Lower leg skin (tissue), 3 donors: ENCODE results near the gene KRTAP19-4.

Source experiments
- POLR2A ChIP-seq, 2 donors: fragments of 450-650 bp; IDR thresholded peaks; one replicate each; pipeline ENCODE4 v1.6.1; 2016 to 2017; ENCODE audit warnings: antibody characterized with exemption in 2 of 2, mild to moderate bottlenecking in 1 of 2, moderate library complexity in 1 of 2
- TF ChIP-seq, protein P1 (sequence below), 3 donors: fragments of 450-650 bp; IDR thresholded peaks; one replicate each; pipeline ENCODE4 v1.5.1; 2016; ENCODE audit warnings: antibody characterized with exemption in 3 of 3, mild to moderate bottlenecking in 3 of 3, moderate library complexity in 2 of 3

DNA sequence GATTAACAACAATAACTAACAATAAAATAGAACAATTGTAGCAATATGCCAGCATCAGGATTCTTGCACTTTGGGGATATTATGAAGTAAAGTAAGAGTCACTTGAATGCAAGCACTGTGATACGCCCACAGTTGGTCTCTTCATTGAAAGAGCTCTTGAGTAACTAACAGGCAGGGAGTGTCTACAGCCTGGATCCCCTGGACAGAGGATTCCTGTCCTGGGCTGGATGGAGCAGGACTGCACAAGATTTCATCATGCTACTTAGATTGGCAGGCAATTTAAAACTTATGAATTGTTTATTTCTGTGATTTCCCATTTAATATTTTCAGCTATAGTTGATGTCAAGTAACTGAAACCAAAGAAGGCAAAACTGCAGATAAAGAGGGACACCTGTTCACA is 18.7 kb upstream of the KRTAP19-4 start:
- TF ChIP-seq, protein P1, sequence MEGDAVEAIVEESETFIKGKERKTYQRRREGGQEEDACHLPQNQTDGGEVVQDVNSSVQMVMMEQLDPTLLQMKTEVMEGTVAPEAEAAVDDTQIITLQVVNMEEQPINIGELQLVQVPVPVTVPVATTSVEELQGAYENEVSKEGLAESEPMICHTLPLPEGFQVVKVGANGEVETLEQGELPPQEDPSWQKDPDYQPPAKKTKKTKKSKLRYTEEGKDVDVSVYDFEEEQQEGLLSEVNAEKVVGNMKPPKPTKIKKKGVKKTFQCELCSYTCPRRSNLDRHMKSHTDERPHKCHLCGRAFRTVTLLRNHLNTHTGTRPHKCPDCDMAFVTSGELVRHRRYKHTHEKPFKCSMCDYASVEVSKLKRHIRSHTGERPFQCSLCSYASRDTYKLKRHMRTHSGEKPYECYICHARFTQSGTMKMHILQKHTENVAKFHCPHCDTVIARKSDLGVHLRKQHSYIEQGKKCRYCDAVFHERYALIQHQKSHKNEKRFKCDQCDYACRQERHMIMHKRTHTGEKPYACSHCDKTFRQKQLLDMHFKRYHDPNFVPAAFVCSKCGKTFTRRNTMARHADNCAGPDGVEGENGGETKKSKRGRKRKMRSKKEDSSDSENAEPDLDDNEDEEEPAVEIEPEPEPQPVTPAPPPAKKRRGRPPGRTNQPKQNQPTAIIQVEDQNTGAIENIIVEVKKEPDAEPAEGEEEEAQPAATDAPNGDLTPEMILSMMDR (IDR thresholded peaks at IDR 0.05) = no peak
- no peak for TF ChIP-seq POLR2A (IDR thresholded peaks at IDR 0.05)
